Activated CD8-positive, alpha-beta memory T cell treated with anti-CD3 and anti-CD28 coated beads for 4 hours (primary cell): ENCODE results near the gene SOX5.
"Not testable (repeated sequence)": the region's sequence is repeated elsewhere in the genome, so short reads cannot be mapped to it uniquely, and the experiment has no call there.

Experiments
- DNase-seq, 2 donors: peaks; one replicate each; pipeline ENCODE4 v3.0.0-alpha.2; 2020; ENCODE audit warnings: low read depth in 2 of 2

The SOX5 gene

DNA sequence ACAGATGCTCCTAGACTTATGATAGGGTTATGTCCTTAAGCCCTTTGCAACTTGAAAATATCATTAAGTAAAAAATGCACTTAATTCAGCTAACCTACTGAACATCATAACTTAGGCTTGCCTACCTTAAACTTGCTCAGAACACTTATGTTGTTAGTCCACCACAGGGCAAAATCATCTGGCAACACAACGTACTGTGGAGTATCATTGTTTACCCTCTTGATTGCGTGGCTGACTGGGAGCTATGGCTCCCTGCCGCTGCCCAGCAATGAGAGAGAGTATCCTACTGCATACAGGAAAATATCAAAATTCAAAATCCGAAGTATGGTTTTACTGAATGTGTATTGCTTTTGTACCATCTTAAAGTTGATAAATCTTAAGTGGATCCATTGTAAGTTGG is 105.5 kb downstream of the SOX5 start:
- no peak for DNase-seq

DNA sequence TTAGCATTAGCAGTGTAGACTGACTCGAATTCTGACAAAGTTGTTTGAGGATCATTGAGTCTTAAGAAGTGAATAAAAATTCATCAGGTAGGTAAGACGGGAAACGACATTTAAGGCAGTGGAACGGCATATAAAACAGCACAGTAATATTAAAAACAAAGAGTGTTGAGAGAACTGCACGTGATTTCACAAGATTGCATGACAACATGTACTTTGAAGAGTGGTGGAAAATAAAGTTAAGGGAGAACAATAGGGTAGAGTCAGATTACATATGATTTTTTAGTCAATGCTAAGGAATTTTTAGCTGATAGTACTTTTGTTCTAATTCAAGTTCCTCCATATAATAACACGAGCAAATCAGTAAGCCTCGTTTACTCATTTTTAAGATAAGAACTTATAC is 115.4 kb downstream of the SOX5 start:
- DNase-seq: no peak

DNA sequence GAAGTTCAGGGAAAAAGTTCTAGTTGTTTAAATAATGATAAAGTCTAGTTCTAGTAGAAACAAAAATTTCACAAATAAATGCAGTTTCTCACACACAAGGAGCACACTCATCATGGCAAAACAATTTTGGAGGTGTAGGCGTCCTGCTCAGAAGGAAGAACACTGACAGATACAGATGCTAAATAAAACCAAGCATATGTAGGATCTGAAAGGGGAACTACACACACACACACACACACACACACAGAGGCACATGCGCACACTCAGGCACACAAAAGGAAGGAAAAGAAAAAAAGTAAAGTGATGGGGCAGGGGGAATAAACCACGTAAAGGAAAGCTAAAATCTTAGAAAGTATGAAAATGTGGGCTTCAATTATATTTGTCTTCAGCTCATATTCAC is 117.7 kb downstream of the SOX5 start:
- no peak for DNase-seq

DNA sequence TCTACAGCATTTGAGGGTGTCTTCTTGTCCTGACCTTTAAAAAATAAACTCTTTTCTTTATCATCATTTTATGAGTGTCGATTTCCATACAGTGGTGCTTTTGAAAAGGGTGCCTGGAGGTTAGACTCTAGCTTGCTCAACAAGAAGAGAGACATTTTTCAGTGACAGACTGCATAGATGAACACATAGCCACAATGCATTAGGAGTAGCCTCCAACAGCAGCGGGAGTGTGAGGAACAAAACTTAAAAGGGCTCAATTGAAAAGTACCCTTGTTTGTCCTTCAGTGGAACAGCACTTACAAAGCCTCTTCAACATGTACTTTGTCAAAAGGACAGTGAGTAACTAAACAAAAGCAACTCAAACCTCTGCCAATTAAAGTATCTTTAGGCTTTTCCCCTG is 119.3 kb downstream of the SOX5 start:
- DNase-seq: no peak

DNA sequence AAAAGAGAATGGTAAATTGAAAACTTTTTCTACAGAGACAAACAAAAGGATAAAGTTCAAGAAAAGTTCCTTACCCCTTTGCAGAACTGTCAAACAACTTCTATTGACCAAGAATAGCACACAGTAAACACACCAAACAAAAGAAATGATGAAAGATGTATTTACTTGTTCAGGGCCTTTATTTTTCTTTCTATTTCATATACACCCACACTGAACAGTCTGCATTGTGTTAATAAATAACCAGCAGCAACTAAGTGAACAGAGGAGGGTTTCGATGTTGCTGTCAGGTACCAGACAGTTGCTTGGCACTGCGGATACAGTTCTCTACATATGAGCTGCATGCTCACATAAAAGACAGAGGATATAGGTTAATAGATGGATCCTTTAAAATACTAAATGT is 122.1 kb downstream of the SOX5 start:
- DNase-seq: no peak

DNA sequence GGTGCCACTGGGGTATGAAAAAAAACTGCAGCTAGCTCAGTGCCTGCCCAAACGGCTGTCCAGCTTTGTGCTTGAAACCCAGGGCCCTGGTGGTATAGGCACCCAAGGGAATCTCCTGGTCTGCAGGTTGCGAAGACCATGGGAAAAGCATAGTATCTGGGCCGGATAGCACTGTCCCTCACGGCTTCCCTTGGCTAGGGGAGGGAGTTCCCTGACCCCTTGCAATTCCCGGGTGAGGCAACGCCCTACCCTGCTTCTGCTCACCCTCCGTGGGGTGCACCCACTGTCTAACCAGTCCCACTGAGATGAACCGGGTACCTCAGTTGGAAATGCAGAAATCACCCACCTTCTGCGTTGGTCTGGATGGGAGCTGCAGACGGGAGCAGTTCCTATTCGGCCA is 124.3 kb downstream of the SOX5 start:
- DNase-seq: not testable (repeated sequence)

DNA sequence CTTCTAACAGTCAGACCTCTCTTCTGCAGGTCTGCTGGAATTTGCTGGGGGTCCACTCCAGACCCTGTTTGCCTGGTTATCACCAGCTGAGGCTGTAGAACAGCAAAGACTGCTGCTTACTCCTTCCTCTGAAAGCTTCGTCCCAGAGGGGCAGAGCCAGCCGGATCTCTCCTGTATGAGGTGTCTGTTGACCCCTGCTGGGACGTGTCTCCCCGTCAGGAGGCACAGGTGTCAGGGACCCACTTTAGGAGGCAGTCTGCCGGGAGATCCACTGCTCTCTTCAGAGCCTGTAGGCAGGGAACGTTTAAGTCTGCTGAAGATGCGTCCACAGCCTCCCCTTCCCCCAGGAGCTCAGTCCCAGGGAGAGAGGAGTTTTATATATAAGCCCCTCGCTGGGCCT is 125.1 kb downstream of the SOX5 start:
- DNase-seq: no peak

DNA sequence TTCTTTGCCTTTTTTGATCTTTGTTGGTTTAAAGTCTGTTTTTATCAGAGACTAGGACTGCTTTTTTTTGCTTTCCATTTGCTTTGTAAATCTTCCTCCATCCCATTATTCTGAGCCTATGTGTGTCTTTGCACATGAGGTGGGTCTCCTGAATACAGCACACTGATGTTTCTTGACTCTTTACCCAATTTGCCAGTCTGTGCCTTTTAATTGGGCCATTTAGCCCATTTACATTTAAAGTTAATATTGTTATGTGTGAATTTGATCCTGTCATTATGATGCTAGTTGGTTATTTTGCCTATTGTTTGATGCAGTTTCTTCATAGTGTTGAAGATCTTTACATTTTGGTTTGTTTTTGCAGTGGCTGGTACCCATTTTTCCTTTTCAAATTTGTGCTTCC is 126.6 kb downstream of the SOX5 start:
- not testable (repeated sequence) for DNase-seq

DNA sequence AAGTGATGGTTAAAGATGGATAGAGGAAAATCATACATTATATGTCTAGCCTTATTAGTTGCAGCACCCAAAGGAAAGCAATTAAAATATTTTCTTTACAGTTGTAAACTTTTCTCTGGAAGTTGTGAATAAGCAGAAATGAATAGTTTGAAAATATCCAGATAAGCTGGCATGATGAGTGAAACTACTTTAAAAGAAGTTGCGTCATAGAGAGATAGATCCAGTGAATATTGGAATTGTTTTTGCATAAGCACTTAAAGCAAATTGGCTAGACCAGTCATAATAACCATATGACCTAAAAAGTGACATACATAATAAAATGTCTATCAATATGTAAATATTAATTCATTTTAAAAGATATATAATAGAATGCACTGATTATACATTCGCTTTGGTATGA is 132.1 kb downstream of the SOX5 start:
- no peak for DNase-seq

DNA sequence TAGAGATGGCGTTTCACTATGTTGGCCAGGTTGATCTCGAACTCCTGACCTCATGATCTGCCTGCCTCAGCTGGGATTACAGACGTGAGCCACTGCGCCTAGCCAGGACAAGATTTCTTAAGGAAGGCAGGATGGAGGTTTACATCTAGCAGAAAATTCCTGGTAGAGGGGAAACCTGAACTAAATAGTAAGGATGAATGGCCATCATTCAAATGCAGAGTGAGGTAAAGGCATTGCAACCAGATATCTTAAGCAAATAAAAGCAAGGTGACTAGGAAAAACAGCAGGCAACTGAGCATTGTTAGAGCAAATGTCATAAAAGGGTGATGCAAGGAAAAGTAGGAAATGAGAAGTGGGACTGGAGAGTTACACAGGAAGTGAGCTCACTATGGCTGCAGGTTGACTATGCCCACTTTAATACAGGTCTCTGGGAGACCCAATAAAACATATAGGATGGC is 133.0 kb downstream of the SOX5 start:
- DNase-seq: no peak

DNA sequence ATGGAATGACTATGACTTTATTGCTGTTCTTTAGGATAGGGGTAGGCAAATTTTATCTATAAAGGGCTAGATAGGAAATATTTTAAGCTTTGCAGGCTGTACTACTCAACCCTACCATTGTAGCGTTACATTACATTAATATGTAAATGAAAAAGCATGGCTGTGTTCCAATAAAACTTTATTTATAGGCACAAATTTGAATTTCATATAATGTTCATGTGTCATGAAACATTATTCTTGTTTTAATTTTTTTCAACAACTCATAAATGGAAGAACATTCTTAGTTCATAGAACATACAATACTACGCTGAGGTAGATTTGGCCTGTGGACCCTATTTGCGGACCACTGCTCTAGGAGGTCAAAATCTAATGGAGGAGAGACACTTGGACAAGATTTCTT is 133.7 kb downstream of the SOX5 start:
- no peak for DNase-seq

DNA sequence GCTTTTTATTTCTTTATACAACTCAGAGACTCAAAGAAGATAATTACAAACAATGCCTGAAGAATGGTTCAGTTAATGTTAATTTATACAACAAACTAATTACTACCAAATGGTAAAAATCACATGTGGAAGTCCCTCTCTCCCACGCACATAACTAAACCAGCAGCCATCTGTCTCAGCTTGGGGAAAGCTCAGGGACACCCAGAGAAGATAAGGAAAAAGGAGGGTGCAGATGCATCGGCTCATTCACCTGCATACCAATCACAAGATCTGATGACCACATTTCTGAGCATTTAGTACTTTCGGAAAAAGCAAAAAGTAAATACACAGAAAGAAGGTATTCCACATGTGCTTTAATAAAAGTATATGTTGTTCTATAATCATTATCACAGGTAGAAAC is 136.3 kb downstream of the SOX5 start:
- DNase-seq: no peak

DNA sequence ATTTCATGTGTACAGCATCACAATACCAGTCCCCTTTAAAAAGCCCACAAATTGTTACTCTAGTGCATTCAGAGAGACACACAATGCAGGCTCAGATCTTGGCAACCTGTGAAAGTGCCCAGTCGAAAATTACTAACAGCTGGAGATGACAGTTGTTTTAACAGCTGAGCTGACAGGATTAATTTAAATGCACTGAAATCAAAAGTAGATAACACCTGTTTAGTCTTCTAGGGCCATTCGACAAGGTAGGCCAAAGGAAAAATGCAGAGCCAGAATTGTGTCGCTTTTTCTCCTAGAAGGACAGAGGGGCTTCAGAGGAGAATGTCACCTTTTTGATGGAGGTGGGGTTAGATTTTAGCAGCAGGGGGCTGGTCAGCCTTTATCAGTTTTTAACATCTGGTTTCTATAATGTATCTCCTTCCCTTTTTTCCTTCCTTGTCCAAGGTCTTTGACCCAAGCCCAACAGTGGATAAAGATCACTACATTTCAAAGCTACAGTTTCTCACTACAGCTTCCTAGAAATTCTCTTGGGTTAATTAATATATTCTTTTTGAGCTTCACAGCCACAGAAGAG is 139.1 kb downstream of the SOX5 start:
- no peak for DNase-seq

DNA sequence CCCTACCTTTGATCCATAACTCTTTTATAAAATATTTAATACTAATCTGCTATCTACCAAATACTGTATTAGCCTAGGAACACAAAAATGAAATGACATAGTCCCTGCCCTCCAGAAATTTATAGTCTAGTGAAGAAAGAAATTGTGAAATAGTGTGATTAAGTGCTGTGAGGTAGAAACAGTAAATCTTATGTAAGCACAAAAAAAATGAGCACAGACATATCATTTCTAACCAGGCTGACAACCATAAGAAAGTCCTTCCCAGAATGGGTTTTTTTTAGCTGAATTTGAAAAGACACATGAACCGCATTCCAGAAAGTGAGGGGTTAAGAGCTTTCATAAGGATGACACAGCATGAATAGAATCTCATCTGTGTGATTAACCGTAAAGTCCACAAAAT is 145.9 kb downstream of the SOX5 start:
- DNase-seq: no peak

DNA sequence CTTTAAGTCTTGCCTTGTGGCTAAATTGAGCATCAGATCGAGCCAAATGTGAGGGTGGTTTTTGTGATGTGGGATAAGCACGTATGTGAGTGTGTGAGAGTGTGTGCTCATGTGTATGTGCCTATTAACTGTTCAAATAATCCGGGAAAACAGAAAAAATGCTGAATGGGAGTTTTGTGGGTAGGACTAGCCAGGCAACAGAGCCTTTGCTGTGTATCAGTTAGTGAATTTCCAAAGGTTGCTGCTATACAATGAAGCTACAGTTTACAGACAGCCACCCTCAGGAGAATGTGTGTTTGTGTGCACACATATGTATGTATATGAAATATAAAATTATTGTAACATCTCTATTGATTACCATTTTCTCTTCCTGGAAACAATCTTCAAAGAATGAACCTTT is 154.0 kb downstream of the SOX5 start:
- no peak for DNase-seq

DNA sequence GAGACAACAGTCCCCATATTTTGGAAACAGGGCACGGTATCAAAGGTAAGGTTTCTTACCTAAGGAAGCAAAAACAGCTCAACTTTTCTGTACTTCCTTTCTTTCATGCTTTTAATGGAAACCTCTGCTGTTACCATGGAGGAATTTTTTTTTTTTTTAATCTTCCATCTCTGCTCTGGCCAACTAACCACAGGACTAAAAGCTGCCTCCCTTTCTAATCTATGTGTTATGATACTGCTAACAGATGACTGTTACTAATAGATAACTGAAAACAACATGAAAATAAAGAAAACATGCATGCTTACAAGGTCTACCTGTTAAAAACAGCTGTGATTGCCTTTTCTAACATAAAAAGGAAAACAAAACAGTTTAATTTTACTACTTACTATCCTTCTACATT is 168.4 kb downstream of the SOX5 start:
- DNase-seq: no peak

DNA sequence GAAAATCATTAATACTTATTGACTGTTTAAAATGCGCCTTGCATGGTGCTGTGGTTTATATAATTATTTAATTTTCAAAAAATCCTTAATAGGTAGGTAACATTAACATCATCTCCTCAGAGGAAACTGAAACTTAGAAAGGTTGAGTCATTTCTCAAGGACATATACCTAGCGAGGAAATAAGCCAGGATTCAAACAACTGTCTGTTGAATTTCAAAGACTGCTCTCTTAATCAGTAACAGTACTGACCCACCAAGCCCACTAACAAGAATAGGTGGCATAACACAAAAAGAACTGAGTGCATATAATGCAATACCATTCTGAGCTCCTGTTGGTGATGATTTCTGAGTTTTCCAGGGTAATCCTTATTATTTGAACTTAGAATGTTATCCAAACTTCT is 174.3 kb downstream of the SOX5 start:
- DNase-seq: no peak

DNA sequence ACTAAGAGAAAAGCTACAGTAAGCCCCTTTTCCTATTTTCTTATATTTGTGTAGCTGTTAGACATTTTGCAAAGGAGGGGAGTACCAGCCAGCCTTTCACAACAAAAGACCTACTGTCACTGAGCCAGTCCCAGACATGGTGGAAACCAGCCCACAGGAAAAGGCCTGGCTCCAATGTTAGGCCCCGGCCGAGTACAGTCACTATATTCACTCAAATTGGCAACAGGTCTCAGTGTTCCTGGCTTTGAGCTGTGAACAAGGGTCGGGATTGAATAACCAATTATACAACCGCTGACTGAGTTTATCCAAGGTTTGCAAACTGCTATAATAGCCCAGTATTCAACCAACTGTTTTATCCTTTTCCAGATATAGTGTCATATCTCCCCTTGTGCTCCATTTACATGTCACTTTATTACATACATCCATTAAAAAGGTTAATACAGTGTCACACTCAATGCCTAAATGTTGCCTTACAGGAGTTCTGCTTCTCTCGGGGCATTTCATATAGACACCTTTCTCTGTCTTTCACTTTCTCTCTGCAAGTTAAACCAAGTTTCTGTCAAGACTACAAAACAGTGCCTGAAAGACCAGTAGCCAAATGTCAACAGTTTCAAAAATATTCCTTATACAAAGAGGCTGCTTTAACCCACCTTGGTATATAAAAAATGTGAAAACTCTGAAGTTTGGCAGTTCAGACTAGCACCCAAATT is 178.1 kb downstream of the SOX5 start:
- DNase-seq: no peak

DNA sequence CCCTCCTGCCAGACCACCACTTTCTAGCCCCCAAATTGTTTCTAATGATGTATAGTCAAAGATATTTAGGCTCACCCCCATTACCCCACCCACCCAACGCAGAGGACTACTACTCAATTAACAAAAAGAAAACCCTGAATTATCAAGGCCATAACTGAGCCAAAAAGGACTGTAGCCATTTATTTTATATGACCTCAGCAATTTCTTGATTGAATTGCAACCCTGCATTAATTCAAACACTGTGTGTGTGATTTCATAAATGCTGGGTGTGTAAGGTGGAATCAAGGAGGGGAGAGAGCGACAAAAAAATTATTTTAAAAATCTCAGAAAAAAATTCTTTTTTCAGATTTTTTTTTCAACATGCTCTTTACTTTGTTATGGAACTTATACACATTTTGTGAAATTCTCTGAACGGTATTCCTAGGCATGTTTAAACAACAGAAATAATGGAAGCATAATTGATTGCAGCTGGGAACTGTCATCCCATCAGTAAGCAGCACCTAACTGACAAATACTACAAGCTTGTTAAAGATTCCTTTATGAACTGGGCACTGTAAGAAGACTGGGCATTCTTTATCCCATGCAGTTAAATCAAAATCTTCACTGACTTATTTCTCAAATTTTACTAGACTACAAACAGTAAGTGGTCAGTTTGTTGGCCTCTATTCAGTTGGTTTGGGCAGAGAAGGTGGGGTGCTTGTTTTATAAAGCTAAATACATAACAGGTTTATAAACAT is 179.1 kb downstream of the SOX5 start:
- no peak for DNase-seq

DNA sequence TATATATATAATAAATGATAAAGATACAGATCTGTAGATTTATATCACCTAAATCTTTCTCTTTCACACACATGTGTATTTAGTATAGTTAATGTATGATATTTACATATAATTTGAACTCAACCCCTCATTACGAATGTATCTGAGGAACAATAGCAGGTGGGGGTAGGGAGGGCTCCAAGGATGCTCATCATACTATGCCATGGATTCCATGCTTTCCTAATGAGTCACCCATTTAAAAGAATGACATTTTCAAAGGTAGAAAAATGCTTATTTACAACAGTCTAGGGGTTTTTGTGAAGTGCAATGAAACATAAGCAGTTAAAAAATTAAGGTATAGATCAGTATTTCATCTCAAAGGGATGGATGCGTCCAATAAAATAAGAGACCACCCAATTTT is 181.6 kb downstream of the SOX5 start:
- DNase-seq: no peak

DNA sequence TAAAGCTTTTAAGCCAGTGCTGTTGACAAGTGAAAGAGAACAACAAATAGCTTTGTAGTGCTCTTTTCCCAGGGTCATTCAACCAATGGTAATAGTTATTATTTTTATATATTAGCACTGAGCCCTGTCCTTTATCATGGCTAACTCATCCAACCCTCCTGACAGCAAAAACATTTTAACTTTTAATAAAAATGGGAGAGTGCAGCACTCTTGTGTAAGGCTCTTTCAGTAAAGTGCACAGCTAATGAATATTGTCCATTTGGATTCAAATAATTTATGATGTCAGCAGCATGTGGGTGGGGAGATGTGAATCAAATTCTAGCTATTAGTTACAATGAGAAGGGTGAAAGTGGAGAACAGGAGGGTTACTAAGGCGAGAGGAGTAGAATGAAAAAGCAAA is 185.7 kb downstream of the SOX5 start:
- no peak for DNase-seq

DNA sequence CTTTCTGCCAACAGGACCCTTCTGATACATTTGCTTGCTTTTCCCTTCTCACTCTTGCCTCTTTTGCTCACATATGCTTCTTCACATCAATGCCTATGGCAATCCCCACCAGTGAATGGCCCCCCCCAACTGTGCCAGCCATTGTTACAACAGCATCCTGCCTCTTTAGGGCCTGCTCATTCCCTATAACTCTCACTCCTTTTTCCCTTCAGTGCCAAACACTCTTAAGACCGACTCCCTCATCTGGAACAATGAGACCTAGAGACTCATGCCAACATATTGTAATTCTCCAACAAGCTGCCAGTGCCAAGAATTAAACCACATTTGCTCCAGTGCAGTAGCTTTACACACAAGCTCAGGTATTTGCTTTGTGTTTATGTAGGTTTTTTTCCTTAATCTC is 189.0 kb downstream of the SOX5 start:
- DNase-seq: no peak

DNA sequence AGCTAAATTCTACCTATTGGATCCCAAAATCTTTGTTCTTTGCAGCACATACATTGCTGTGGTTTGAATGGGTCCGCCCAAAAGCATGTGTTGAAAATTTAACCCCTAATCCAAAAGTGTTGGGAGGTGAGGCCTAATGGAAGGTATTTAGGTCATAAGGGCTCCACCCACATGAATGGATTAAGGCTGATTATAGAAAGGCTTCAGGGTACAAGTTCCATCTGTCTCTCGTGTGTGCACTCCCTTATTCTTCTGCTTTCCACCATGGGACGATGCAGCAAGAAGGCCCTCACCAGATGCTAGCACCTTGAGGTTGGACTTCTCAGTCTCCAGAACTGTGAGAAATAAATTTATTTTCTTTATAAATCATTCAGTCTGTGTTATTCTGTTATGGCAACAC is 190.9 kb downstream of the SOX5 start:
- DNase-seq: no peak
